DOHH2 (cell line): ENCODE data around the gene CEP76.

ENCODE experiments used
- H3F3A ChIP-seq: fragments of 200-600 bp; sonication (generic), shearing (Covaris generic); 2 replicates; pipeline ENCODE4 v1.6.0; 2016; ENCODE audit warnings: antibody characterized with exemption, mild to moderate bottlenecking; ENCODE audit not compliant: control insufficient read depth, insufficient read depth
- H3K27ac ChIP-seq: fragments of 200-600 bp; sonication (generic); 2 replicates; pipeline ENCODE4 v1.5.1; 2014; ENCODE audit warnings: low read depth, mild to moderate bottlenecking, low read length, moderate library complexity
- H3K27me3 ChIP-seq: fragments of 200-600 bp; sonication (generic); 2 replicates; pipeline ENCODE4 v1.6.1; 2014; ENCODE audit warnings: mild to moderate bottlenecking, low read length, mixed read lengths; ENCODE audit not compliant: control insufficient read depth
- H3K36me3 ChIP-seq: fragments of 200-600 bp; sonication (generic); 2 replicates; pipeline ENCODE4 v1.6.1; 2014; ENCODE audit warnings: mild to moderate bottlenecking, low read length, moderate library complexity, mixed read lengths; ENCODE audit not compliant: control insufficient read depth
- H3K4me1 ChIP-seq: fragments of 200-600 bp; sonication (generic); 2 replicates; pipeline ENCODE4 v1.6.1; 2014; ENCODE audit warnings: mild to moderate bottlenecking, low read length, mixed read lengths; ENCODE audit not compliant: control insufficient read depth
- H3K4me2 ChIP-seq: fragments of 200-600 bp; sonication (generic); 2 replicates; pipeline ENCODE4 v1.6.0; 2014; ENCODE audit warnings: mild to moderate bottlenecking, low read length, moderate library complexity
- H3K4me3 ChIP-seq: fragments of 200-600 bp; sonication (generic); 2 replicates; pipeline ENCODE4 v1.5.1; 2014; ENCODE audit warnings: mild to moderate bottlenecking, low read length, mixed read lengths
- H3K79me2 ChIP-seq: fragments of 200-600 bp; sonication (generic); 2 replicates; pipeline ENCODE4 v1.6.1; 2014; ENCODE audit warnings: mild to moderate bottlenecking, low read length, mixed read lengths; ENCODE audit not compliant: control insufficient read depth
- H3K9me2 ChIP-seq: fragments of 200-600 bp; sonication (generic); replicated peaks from 2 replicates; pipeline ENCODE4 v1.6.1; 2014; ENCODE audit warnings: mild to moderate bottlenecking, low read length, mixed read lengths; ENCODE audit not compliant: control insufficient read depth
- H3K9me3 ChIP-seq: fragments of 200-600 bp; sonication (generic); 2 replicates; pipeline ENCODE4 v1.6.1; 2014; ENCODE audit warnings: antibody characterized with exemption, low read length, mixed read lengths; ENCODE audit not compliant: control insufficient read depth, insufficient read depth
- H4K20me1 ChIP-seq: fragments of 200-600 bp; sonication (generic); 2 replicates; pipeline ENCODE4 v1.6.0; 2014; ENCODE audit warnings: low read depth, mild to moderate bottlenecking, antibody characterized with exemption, low read length, moderate library complexity; ENCODE audit not compliant: control insufficient read depth, insufficient read depth
- EZH2phosphoT487 ChIP-seq: fragments of 200-600 bp; sonication (generic); IDR thresholded peaks from 2 replicates; pipeline ENCODE4 v1.6.1; 2017; ENCODE audit warnings: borderline replicate concordance, mild to moderate bottlenecking, antibody characterized with exemption, low read length, moderate library complexity, mixed read lengths
- TF ChIP-seq, protein P1 (sequence below): fragments of 200-600 bp; sonication (generic); IDR thresholded peaks from one replicate; pipeline ENCODE4 v1.5.1; 2014; ENCODE audit warnings: antibody characterized with exemption, mild to moderate bottlenecking, low read depth, low read length; ENCODE audit not compliant: poor library complexity, severe bottlenecking

CEP76 gene

DNA sequence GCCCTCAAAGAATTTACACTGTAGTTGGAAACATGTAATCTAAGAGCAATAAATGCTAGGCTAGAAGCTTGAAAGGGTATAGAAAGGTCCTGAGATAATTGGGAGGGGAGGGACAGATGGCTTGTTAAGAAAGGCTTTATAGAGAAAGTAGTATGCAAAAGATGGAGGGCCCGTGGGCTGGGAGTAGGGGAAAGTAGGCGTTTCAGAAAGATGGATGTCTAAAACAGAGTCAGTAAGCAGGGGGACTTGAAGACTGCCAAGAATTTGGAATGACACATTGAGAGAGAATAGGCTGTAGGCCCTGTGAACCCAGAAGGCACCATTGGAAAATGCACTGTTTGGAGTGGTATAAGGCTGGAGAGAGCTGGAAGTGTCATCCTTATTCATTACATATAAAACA lies 1.1 kb upstream of the CEP76 start:
- TF ChIP-seq EZH2phosphoT487: no peak
- TF ChIP-seq, protein P1, sequence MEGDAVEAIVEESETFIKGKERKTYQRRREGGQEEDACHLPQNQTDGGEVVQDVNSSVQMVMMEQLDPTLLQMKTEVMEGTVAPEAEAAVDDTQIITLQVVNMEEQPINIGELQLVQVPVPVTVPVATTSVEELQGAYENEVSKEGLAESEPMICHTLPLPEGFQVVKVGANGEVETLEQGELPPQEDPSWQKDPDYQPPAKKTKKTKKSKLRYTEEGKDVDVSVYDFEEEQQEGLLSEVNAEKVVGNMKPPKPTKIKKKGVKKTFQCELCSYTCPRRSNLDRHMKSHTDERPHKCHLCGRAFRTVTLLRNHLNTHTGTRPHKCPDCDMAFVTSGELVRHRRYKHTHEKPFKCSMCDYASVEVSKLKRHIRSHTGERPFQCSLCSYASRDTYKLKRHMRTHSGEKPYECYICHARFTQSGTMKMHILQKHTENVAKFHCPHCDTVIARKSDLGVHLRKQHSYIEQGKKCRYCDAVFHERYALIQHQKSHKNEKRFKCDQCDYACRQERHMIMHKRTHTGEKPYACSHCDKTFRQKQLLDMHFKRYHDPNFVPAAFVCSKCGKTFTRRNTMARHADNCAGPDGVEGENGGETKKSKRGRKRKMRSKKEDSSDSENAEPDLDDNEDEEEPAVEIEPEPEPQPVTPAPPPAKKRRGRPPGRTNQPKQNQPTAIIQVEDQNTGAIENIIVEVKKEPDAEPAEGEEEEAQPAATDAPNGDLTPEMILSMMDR: no peak

DNA sequence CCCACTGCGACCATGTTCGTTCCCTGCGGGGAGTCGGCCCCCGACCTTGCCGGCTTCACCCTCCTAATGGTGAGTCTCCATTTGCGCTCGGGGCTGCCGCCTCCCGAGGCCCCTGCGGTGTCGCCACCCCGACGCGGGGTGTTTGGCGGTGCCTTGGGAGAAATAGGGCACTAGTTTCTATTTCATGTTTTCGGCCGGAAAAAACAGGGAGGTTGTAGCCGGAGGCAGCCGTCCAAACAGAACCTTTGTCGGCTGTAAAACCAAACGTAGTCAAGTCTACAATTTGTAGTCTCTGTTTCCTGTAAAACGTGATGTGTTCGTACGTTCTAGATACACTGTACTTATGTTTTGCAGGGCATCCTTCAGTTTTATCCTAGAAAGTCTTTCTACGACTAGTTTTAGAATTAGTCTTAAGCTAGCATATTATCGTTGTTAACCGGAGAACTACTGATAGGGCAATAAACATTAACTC lies 609 bp upstream of the CEP76 start:
- H3K9me2 ChIP-seq: no peaks in the 10 kb centered on the region
- no peaks in the 10 kb centered on the region for H3F3A ChIP-seq
- peaks cover 77% of the 10 kb centered on the region for H3K36me3 ChIP-seq
- peak overlapping the region; percentile 96 for H3K4me2 ChIP-seq
- no peak for TF ChIP-seq EZH2phosphoT487
- TF ChIP-seq, protein P1: no peak
- H3K4me1 ChIP-seq: peaks cover 28% of the 10 kb centered on the region
- peak overlapping the region; percentile 79 for H3K27ac ChIP-seq
- H3K27me3 ChIP-seq: no peaks in the 10 kb centered on the region
- peak overlapping the region; percentile 92 for H3K4me3 ChIP-seq
- H3K9me3 ChIP-seq: no peaks in the 10 kb centered on the region
- peaks cover 84% of the 10 kb centered on the region for H3K79me2 ChIP-seq
- H4K20me1 ChIP-seq: peaks cover 9% of the 10 kb centered on the region

More for the DNA sequence above, 1.1 kb upstream of the CEP76 start:
- Histone ChIP-seq H3F3A (no peaks in the 10 kb centered on the region), H4K20me1 (peaks cover 9% of the 10 kb centered on the region), H3K27me3 (no peaks in the 10 kb centered on the region), H3K4me1 (peaks cover 28% of the 10 kb centered on the region), H3K4me3 (peak overlapping the region; percentile 92), H3K4me2 (peak overlapping the region; percentile 96), H3K79me2 (peaks cover 84% of the 10 kb centered on the region), H3K36me3 (peaks cover 74% of the 10 kb centered on the region), H3K9me3 (no peaks in the 10 kb centered on the region), H3K9me2 (no peaks in the 10 kb centered on the region), H3K27ac (peak overlapping the region; percentile 79)

DNA sequence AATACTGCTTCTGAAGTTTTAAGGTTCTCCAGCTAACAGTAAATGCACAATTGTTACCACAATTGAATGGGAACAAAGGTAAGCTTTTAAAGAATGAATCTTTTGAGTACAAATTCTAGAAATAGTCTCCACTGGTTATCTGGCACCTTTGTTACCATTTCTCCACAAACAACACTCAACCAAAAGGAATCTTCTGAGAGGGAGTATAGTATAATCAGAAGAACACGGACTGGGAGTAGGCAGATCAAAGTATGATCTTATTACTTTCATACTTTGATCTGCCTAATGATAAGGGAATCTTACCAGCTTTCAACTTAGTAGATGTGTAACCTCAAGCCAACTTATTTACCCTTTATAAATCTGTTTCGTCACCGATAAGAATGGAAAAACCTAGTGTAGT lies 1.4 kb downstream of the CEP76 start:
- Histone ChIP-seq H3K79me2 (peaks cover 64% of the 10 kb centered on the region), H3K4me3 (peak overlapping the region; percentile 92), H3K4me1 (peaks cover 28% of the 10 kb centered on the region), H3K27ac (no peak overlapping the region), H4K20me1 (peaks cover 9% of the 10 kb centered on the region), H3K4me2 (peak overlapping the region; percentile 96), H3F3A (no peaks in the 10 kb centered on the region), H3K36me3 (peaks cover 73% of the 10 kb centered on the region), H3K27me3 (no peaks in the 10 kb centered on the region), H3K9me3 (no peaks in the 10 kb centered on the region), H3K9me2 (no peaks in the 10 kb centered on the region)
- TF ChIP-seq, protein P1: no peak
- TF ChIP-seq EZH2phosphoT487: no peak

DNA sequence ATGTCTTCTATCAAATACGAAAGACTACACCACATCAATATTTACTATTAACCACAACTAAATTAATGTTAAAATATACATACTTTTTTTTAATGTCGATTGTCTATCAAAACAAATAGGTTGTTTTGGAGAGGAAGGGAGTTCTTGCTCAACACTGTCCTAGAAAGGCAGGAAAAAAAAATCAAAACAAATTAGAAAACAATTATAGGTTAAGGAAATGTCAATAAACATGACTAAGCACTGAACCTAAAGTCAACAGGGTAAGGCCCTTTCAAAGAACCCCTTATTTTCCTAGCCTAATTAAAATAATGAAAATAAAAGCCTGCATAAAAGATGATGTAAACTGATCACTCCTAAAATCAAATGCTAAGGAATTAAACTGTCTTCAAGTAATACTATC lies 2.8 kb downstream of the CEP76 start:
- Histone ChIP-seq H3K4me3 (no peak overlapping the region), H3F3A (no peaks in the 10 kb centered on the region), H4K20me1 (peaks cover 9% of the 10 kb centered on the region), H3K4me2 (no peak overlapping the region), H3K9me3 (no peaks in the 10 kb centered on the region), H3K27ac (no peak overlapping the region), H3K9me2 (no peaks in the 10 kb centered on the region), H3K4me1 (peaks cover 26% of the 10 kb centered on the region), H3K36me3 (peaks cover 63% of the 10 kb centered on the region), H3K27me3 (no peaks in the 10 kb centered on the region), H3K79me2 (peaks cover 50% of the 10 kb centered on the region)
- TF ChIP-seq EZH2phosphoT487: no peak
- TF ChIP-seq, protein P1: no peak
